SK-N-SH treated with all-trans-retinoic acid at 6 μM for 48 hours (cell line): Measurements from ENCODE around the gene DPYSL3.

ENCODE experiments used
- ATAC-seq: fragments of 200-7000 bp; cut with Tn5 transposase; 3 replicates; pipeline ENCODE4 v1.9.1; 2020; ENCODE audit warnings: mild to moderate bottlenecking, moderate library complexity
- BACH2 ChIP-seq: fragments of 250-450 bp; sonication (Bioruptor Pico); IDR thresholded peaks from 2 replicates; pipeline ENCODE4 v1.9.0; 2021; ENCODE audit warnings: mild to moderate bottlenecking, borderline replicate concordance
- ESRRG ChIP-seq: fragments of 250-450 bp; sonication (Bioruptor Pico); IDR thresholded peaks from 2 replicates; pipeline ENCODE4 v1.6.1; 2021; ENCODE audit warnings: mild to moderate bottlenecking
- GLIS3 ChIP-seq: fragments of 250-450 bp; sonication (Bioruptor Pico); IDR thresholded peaks from 2 replicates; pipeline ENCODE4 v1.5.0; 2020; ENCODE audit warnings: mild to moderate bottlenecking, moderate library complexity
- ISL1 ChIP-seq: fragments of 250-450 bp; sonication (Bioruptor Pico); IDR thresholded peaks from 2 replicates; pipeline ENCODE4 v2.1.2; 2022; ENCODE audit warnings: mild to moderate bottlenecking, moderate library complexity
- OSR1 ChIP-seq: fragments of 250-450 bp; sonication (Bioruptor Pico); IDR thresholded peaks from 2 replicates; pipeline ENCODE4 v1.8.0; 2022; ENCODE audit warnings: moderate library complexity, mild to moderate bottlenecking, inconsistent platforms
- PPARA ChIP-seq: fragments of 250-450 bp; sonication (Bioruptor Pico); IDR thresholded peaks from 2 replicates; pipeline ENCODE4 v1.5.0; 2020; ENCODE audit warnings: mild to moderate bottlenecking, borderline replicate concordance
- SNAI2 ChIP-seq: fragments of 250-450 bp; sonication (Bioruptor Pico); IDR thresholded peaks from 2 replicates; pipeline ENCODE4 v1.5.0; 2020; ENCODE audit warnings: mild to moderate bottlenecking, moderate library complexity
- TCF4 ChIP-seq: fragments of 250-450 bp; sonication (Bioruptor Pico); IDR thresholded peaks from 2 replicates; pipeline ENCODE4 v1.8.0; 2021; ENCODE audit warnings: mild to moderate bottlenecking, moderate library complexity, borderline replicate concordance
- TOX ChIP-seq: fragments of 250-450 bp; sonication (Bioruptor Pico); IDR thresholded peaks from 2 replicates; pipeline ENCODE4 v1.8.0; 2021; ENCODE audit warnings: mild to moderate bottlenecking, moderate library complexity, borderline replicate concordance
- ZC3H10 ChIP-seq: fragments of 250-450 bp; sonication (Bioruptor Pico); IDR thresholded peaks from 2 replicates; pipeline ENCODE4 v1.5.1; 2021; ENCODE audit warnings: mild to moderate bottlenecking, moderate library complexity
- ZFP3 ChIP-seq: fragments of 250-450 bp; sonication (Bioruptor Pico); IDR thresholded peaks from 2 replicates; pipeline ENCODE4 v1.5.0; 2020; ENCODE audit warnings: mild to moderate bottlenecking, moderate library complexity
- ZFP30 ChIP-seq: fragments of 450-650 bp; formaldehyde crosslinking; IDR thresholded peaks from 2 replicates; pipeline ENCODE4 v1.5.0; 2022; ENCODE audit warnings: mild to moderate bottlenecking, moderate library complexity
- ZNF565 ChIP-seq: fragments of 450-650 bp; formaldehyde crosslinking; conservative IDR thresholded peaks from 2 replicates; pipeline ENCODE4 v1.5.0; 2020; ENCODE audit warnings: low read depth, mild to moderate bottlenecking, moderate library complexity
- ZNF70 ChIP-seq: fragments of 450-650 bp; formaldehyde crosslinking; IDR thresholded peaks from 2 replicates; pipeline ENCODE4 v1.5.0; 2020; ENCODE audit warnings: mild to moderate bottlenecking, moderate library complexity
- ZNF8 ChIP-seq: fragments of 450-650 bp; formaldehyde crosslinking; IDR thresholded peaks from 2 replicates; pipeline ENCODE4 v1.5.0; 2020; ENCODE audit warnings: mild to moderate bottlenecking, moderate library complexity
- TF ChIP-seq, protein P1 (sequence below): fragments of 250-450 bp; sonication (Bioruptor Pico); IDR thresholded peaks from 2 replicates; pipeline ENCODE4 v1.5.1; 2020; ENCODE audit warnings: low read depth, mild to moderate bottlenecking, moderate library complexity
- TF ChIP-seq, protein P2 (sequence below): fragments of 250-450 bp; sonication (Bioruptor Pico); IDR thresholded peaks from 2 replicates; pipeline ENCODE4 v1.8.0; 2021; ENCODE audit warnings: low read depth, mild to moderate bottlenecking, moderate library complexity, borderline replicate concordance
- TF ChIP-seq, protein P3 (sequence below): fragments of 250-450 bp; sonication (Bioruptor Pico); IDR thresholded peaks from 2 replicates; pipeline ENCODE4 v1.8.0; 2020; ENCODE audit warnings: mild to moderate bottlenecking, moderate library complexity, borderline replicate concordance
- TF ChIP-seq, protein P4 (sequence below): fragments of 250-450 bp; sonication (Bioruptor Pico); IDR thresholded peaks from 2 replicates; pipeline ENCODE4 v1.5.1; 2021; ENCODE audit warnings: mild to moderate bottlenecking, moderate library complexity
- TF ChIP-seq, protein P5 (sequence below): fragments of 250-450 bp; sonication (Bioruptor Pico); IDR thresholded peaks from 2 replicates; pipeline ENCODE4 v1.5.0; 2020; ENCODE audit warnings: mild to moderate bottlenecking, moderate library complexity

The DPYSL3 gene

DNA sequence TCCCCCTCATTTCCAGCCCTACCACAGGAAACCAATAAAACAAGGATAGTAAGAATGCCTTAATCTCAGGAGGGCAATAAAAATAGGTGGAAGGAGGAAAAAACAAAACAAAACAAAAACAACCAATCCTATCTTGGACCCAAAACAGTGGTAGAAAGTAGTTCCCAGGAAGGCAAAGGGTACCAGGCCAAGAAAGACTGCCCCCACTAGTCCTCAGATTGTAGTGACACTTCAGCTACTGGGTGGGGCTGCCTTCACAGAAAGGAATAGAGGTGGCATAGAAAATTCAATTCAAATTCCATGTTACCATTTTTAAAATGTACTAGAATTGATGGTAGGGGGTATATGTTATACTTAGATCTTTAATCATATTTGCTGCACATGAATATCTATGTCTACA lies 59.3 kb downstream of the DPYSL3 start:
- TF ChIP-seq ZFP3 (CRISPR knock-in tag) (no peak), PPARA (no peak), ZNF8 (no peak), ZFP30 (CRISPR knock-in tag) (no peak), OSR1 (CRISPR knock-in tag) (no peak), TOX (no peak), ZC3H10 (no peak), ZNF565 (no peak), TCF4 (CRISPR knock-in tag) (no peak), ESRRG (CRISPR knock-in tag) (no peak), ZNF70 (CRISPR knock-in tag) (no peak), SNAI2 (CRISPR knock-in tag) (no peak), BACH2 (no peak)
- TF ChIP-seq, protein P1, sequence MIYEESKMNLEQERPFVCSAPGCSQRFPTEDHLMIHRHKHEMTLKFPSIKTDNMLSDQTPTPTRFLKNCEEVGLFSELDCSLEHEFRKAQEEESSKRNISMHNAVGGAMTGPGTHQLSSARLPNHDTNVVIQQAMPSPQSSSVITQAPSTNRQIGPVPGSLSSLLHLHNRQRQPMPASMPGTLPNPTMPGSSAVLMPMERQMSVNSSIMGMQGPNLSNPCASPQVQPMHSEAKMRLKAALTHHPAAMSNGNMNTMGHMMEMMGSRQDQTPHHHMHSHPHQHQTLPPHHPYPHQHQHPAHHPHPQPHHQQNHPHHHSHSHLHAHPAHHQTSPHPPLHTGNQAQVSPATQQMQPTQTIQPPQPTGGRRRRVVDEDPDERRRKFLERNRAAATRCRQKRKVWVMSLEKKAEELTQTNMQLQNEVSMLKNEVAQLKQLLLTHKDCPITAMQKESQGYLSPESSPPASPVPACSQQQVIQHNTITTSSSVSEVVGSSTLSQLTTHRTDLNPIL (CRISPR knock-in tag) = no peak
- TF ChIP-seq, protein P2, sequence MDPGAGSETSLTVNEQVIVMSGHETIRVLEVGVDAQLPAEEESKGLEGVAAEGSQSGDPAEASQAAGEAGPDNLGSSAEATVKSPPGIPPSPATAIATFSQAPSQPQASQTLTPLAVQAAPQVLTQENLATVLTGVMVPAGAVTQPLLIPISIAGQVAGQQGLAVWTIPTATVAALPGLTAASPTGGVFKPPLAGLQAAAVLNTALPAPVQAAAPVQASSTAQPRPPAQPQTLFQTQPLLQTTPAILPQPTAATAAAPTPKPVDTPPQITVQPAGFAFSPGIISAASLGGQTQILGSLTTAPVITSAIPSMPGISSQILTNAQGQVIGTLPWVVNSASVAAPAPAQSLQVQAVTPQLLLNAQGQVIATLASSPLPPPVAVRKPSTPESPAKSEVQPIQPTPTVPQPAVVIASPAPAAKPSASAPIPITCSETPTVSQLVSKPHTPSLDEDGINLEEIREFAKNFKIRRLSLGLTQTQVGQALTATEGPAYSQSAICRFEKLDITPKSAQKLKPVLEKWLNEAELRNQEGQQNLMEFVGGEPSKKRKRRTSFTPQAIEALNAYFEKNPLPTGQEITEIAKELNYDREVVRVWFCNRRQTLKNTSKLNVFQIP (CRISPR knock-in tag) = no peak
- TF ChIP-seq, protein P3, sequence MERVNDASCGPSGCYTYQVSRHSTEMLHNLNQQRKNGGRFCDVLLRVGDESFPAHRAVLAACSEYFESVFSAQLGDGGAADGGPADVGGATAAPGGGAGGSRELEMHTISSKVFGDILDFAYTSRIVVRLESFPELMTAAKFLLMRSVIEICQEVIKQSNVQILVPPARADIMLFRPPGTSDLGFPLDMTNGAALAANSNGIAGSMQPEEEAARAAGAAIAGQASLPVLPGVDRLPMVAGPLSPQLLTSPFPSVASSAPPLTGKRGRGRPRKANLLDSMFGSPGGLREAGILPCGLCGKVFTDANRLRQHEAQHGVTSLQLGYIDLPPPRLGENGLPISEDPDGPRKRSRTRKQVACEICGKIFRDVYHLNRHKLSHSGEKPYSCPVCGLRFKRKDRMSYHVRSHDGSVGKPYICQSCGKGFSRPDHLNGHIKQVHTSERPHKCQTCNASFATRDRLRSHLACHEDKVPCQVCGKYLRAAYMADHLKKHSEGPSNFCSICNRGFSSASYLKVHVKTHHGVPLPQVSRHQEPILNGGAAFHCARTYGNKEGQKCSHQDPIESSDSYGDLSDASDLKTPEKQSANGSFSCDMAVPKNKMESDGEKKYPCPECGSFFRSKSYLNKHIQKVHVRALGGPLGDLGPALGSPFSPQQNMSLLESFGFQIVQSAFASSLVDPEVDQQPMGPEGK = no peak
- TF ChIP-seq, protein P4, sequence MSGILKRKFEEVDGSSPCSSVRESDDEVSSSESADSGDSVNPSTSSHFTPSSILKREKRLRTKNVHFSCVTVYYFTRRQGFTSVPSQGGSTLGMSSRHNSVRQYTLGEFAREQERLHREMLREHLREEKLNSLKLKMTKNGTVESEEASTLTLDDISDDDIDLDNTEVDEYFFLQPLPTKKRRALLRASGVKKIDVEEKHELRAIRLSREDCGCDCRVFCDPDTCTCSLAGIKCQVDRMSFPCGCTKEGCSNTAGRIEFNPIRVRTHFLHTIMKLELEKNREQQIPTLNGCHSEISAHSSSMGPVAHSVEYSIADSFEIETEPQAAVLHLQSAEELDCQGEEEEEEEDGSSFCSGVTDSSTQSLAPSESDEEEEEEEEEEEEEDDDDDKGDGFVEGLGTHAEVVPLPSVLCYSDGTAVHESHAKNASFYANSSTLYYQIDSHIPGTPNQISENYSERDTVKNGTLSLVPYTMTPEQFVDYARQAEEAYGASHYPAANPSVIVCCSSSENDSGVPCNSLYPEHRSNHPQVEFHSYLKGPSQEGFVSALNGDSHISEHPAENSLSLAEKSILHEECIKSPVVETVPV = no peak
- TF ChIP-seq, protein P5, sequence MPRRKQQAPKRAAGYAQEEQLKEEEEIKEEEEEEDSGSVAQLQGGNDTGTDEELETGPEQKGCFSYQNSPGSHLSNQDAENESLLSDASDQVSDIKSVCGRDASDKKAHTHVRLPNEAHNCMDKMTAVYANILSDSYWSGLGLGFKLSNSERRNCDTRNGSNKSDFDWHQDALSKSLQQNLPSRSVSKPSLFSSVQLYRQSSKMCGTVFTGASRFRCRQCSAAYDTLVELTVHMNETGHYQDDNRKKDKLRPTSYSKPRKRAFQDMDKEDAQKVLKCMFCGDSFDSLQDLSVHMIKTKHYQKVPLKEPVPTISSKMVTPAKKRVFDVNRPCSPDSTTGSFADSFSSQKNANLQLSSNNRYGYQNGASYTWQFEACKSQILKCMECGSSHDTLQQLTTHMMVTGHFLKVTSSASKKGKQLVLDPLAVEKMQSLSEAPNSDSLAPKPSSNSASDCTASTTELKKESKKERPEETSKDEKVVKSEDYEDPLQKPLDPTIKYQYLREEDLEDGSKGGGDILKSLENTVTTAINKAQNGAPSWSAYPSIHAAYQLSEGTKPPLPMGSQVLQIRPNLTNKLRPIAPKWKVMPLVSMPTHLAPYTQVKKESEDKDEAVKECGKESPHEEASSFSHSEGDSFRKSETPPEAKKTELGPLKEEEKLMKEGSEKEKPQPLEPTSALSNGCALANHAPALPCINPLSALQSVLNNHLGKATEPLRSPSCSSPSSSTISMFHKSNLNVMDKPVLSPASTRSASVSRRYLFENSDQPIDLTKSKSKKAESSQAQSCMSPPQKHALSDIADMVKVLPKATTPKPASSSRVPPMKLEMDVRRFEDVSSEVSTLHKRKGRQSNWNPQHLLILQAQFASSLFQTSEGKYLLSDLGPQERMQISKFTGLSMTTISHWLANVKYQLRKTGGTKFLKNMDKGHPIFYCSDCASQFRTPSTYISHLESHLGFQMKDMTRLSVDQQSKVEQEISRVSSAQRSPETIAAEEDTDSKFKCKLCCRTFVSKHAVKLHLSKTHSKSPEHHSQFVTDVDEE = no peak
- no peak for ATAC-seq

DNA sequence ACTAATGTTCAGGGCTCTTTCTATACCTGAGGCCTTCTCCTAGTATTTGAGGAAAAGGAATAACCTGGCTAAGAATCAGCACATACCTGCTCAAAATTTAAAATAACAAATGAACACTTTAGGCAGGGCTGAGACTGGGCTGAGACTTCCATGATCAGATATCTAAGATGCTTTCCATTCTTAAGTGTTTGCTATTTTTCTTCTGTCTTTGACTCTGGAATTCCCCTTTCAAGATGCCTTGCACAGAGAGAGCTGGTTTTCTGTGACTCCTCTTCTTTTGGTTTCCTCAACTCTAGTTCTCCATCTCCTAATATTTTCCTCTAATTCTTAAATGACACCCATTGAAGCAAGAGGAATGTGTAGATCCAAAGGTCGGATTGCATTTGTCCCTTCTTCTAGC lies 61.1 kb downstream of the DPYSL3 start:
- TF ChIP-seq ISL1 (CRISPR knock-in tag) (peak; percentile 22; the same call in 1 of the 2 replicates), OSR1 (CRISPR knock-in tag) (no peak)
- ATAC-seq = peak; percentile 32

DNA sequence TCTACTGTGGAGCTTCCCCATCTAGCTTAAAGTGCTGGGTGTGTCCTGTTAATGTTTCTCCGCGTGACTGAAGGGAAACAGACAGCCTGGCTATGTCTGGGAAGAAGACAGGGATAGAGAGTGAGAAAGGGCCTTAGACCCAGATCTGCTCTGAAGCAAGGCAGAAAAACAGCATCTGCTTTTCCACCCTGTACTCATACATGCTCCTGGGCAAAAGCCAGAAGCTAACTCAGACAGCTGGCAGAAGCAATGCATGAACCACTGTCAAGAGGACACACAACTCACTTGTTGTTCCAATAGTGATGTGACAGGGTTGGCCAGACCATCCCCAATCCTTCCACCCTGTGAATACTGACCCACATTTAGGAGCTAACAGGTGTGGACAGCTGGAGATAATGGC lies 63.3 kb downstream of the DPYSL3 start:
- ATAC-seq = no peak
- TF ChIP-seq ZFP30 (CRISPR knock-in tag) (no peak), TCF4 (CRISPR knock-in tag) (no peak), PPARA (no peak), TOX (no peak), OSR1 (CRISPR knock-in tag) (no peak), GLIS3 (CRISPR knock-in tag) (no peak)
- TF ChIP-seq, protein P5 = no peak
- TF ChIP-seq, protein P4 = no peak
- TF ChIP-seq, protein P3 = no peak
